Measurements from ENCODE around the gene PTPDC1. TPM values are rescaled to one million over a fixed set of nuclear protein-coding genes. Genes with fewer than 3 reads are reported as not detected.
A peak's percentile ranks its signal among the peaks of the same experiment; 100 is the strongest.

Gene PTPDC1
- total and polyA plus RNA-seq, 8 donors, result 2.8 to 45.0 (median 8.5) TPM

DNA sequence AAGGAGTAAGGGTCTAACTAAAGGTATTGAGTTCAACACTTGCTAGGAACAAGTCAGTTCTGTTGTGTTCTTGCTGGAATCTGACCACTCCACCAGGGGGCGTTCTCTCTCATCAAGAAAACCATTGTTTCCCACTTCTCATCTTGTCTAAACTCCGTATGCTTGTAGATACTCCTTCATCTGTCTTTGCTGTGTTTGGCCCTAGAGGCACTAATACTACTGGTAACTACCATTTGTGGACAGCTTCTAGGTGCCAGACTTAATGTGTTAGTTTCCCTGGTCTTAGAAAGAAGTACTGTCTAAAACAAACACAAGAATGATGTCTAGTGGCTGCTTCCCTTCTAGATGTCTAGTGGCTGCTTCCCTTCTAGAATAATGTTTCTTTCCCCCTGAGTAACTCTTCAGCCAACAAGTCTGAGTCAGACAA is 18.7 kb upstream of the PTPDC1 start:
- Histone ChIP-seq H3K27me3 (no peaks in the 10 kb centered on the region), H3K4me3 (no peak overlapping the region), H3K4me1 (peaks cover 0 to 16% (median 4%) of the 10 kb centered on the region in 4 donors), H3K9me3 (peaks cover 6 to 16% (median 12%) of the 10 kb centered on the region in 4 donors), H3K27ac (peak overlapping the region in 1 of 5 donors; percentile 49), H3K36me3 (peaks cover 0 to 20% (median 9%) of the 10 kb centered on the region in 4 donors)
- DNase-seq, result peak; percentile 86 to 90
- no peak for TF ChIP-seq POLR2A (IDR thresholded peaks at IDR 0.05)
- TF ChIP-seq POLR2AphosphoS5 (IDR thresholded peaks at IDR 0.05), result peak in 1 of 3 donors; percentile 55
- TF ChIP-seq, protein P1, sequence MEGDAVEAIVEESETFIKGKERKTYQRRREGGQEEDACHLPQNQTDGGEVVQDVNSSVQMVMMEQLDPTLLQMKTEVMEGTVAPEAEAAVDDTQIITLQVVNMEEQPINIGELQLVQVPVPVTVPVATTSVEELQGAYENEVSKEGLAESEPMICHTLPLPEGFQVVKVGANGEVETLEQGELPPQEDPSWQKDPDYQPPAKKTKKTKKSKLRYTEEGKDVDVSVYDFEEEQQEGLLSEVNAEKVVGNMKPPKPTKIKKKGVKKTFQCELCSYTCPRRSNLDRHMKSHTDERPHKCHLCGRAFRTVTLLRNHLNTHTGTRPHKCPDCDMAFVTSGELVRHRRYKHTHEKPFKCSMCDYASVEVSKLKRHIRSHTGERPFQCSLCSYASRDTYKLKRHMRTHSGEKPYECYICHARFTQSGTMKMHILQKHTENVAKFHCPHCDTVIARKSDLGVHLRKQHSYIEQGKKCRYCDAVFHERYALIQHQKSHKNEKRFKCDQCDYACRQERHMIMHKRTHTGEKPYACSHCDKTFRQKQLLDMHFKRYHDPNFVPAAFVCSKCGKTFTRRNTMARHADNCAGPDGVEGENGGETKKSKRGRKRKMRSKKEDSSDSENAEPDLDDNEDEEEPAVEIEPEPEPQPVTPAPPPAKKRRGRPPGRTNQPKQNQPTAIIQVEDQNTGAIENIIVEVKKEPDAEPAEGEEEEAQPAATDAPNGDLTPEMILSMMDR (IDR thresholded peaks at IDR 0.05), result peak in 5 of 7 experiments; percentile 71 to 88 (median 83)
- TF ChIP-seq EP300 (IDR thresholded peaks at IDR 0.05), result no peak
- intact Hi-C loops (cut with DNase I; ENCODE audit: low total_unique reads), result no loop called here
- WGBS, 5 donors, result 2 to 7% (median 6%) methylated on average over 2 of the region's 2 CpGs

DNA sequence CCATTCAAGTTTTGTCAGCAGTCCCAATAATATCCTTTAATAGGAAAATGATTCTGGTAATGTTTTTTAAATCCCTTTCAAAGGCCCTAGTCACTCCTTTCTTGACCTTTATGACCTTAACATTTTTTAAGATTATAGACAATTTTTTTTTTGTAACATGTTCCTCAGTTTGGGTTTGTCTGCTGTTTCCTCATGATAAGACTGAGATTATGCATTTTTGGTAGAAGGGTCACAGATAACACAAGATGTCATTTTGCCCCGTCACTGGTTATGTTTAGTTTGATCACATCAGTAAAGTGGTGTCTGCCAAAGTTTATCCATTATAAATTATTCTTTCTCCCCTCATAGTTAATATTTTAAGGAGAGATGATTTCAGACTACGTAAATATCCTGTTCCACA is 16.0 kb upstream of the PTPDC1 start:
- Histone ChIP-seq H3K27ac (no peak overlapping the region), H3K9me3 (no peaks in the 10 kb centered on the region), H3K4me3 (no peak overlapping the region), H3K27me3 (no peaks in the 10 kb centered on the region), H3K4me1 (peaks cover 0 to 18% (median 9%) of the 10 kb centered on the region in 4 donors), H3K36me3 (peaks cover 0 to 26% (median 11%) of the 10 kb centered on the region in 4 donors)
- intact Hi-C loops (cut with DNase I; ENCODE audit: low total_unique reads), result no loop called here
- TF ChIP-seq, protein P1 (IDR thresholded peaks at IDR 0.05), result no peak
- TF ChIP-seq EP300 (IDR thresholded peaks at IDR 0.05) (no peak), POLR2A (IDR thresholded peaks at IDR 0.05) (no peak), POLR2AphosphoS5 (IDR thresholded peaks at IDR 0.05) (no peak)
- 75 to 89% (median 83%) methylated on average over 2 of the region's 2 CpGs for WGBS, 5 donors
- no peak for DNase-seq

DNA sequence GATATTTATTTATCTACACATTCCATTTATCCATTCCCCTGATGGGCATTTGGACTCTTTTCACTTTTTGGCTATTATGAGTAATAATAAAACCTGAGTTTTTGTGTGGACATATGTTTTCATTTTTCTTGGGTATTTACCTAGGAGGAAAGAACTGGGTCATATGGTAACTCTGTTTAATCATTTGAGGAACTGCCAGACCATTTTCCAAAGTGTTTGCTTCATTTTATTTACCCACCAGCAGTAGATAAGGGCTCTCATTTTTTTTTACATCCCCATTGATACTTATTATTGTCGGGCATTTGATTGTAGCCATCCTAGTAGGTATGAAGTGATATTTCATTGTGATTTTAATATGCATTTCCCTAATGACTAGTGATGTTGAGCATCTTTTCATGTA is 7.7 kb upstream of the PTPDC1 start:
- TF ChIP-seq POLR2A (IDR thresholded peaks at IDR 0.05) (no peak), POLR2AphosphoS5 (IDR thresholded peaks at IDR 0.05) (peak in 1 of 3 donors; percentile 34), EP300 (IDR thresholded peaks at IDR 0.05) (no peak)
- TF ChIP-seq, protein P1 (IDR thresholded peaks at IDR 0.05), result no peak
- Histone ChIP-seq H3K27me3 (no peaks in the 10 kb centered on the region), H3K4me3 (no peak overlapping the region), H3K36me3 (peaks cover 0 to 28% (median 8%) of the 10 kb centered on the region in 4 donors), H3K27ac (peak overlapping the region in 4 of 5 donors; percentile 18 to 55 (median 42)), H3K9me3 (no peaks in the 10 kb centered on the region), H3K4me1 (peaks cover 12 to 20% (median 16%) of the 10 kb centered on the region in 4 donors)
- WGBS, 5 donors, result 30 to 80% (median 54%) methylated on average over 1 of the region's 1 CpG
- intact Hi-C loops (cut with DNase I; ENCODE audit: low total_unique reads), result no loop called here
- DNase-seq, result peak in 1 of 2 donors; percentile 58

DNA sequence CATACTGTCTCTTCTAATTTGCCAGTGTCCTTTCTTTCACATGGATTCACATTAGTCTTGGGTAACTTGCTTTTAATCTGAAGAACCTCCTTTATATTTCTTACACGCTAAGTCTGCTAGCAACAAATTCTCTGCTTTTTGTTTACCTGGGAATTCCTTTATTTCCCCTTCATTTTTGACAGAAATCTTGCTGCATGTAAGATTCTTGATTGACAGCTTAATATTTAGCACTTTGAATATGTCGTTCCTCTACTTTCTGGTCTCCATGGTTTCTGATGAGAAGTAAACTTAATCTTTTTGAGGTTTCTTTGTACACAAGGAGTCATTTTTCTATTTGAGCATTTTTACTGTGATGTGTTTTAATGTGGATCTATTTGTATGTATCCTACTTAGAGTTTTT is 6.2 kb upstream of the PTPDC1 start:
- Histone ChIP-seq H3K4me1 (peaks cover 21 to 29% (median 25%) of the 10 kb centered on the region in 4 donors), H3K4me3 (no peak overlapping the region), H3K27ac (no peak overlapping the region), H3K9me3 (no peaks in the 10 kb centered on the region), H3K27me3 (no peaks in the 10 kb centered on the region), H3K36me3 (peaks cover 0 to 19% (median 8%) of the 10 kb centered on the region in 4 donors)
- WGBS, 5 donors, result 61 to 99% (median 75%) methylated on average over 2 of the region's 2 CpGs
- TF ChIP-seq EP300 (IDR thresholded peaks at IDR 0.05) (no peak), POLR2A (IDR thresholded peaks at IDR 0.05) (no peak), POLR2AphosphoS5 (IDR thresholded peaks at IDR 0.05) (no peak)
- TF ChIP-seq, protein P1 (IDR thresholded peaks at IDR 0.05), result no peak
- intact Hi-C loops (cut with DNase I; ENCODE audit: low total_unique reads), result no loop called here
- no peak for DNase-seq
